Omental fat pad (tissue), 4 donors: ENCODE data around the gene SIL1. TPM values are rescaled to one million over a fixed set of nuclear protein-coding genes. Genes with fewer than 3 reads are reported as not detected.
"Not testable (repeated sequence)": the region's sequence is repeated elsewhere in the genome, so short reads cannot be mapped to it uniquely, and the experiment has no call there.

Experiments
- ATAC-seq: fragments of 150-250 bp; one replicate; pipeline ENCODE4 v1.9.1; 2016; ENCODE audit warnings: mild to moderate bottlenecking, moderate library complexity; ENCODE audit not compliant: low FRiP score
- DNase-seq: peaks from one replicate; pipeline ENCODE4 v3.0.0-alpha.2; 2019; ENCODE audit warnings: low spot score
- CTCF ChIP-seq, 3 donors: fragments of 450-650 bp; IDR thresholded peaks; one replicate each; pipeline ENCODE4 v1.5.1; 2016 to 2017; ENCODE audit warnings: antibody characterized with exemption in 3 of 3, mild to moderate bottlenecking in 3 of 3, moderate library complexity in 2 of 3
- total RNA-seq, 4 donors: library from RNA; depleted of rRNA; stranded (reverse); fragments of >200 nt; gene quantifications; one replicate each; pipeline ENCODE4 v1.1.0, GENCODE V29; 2016

Gene SIL1
- total RNA-seq, 4 donors from 2014 or later = 34.7 to 66.0 (median 38.9) TPM

GRCh38 chr5:139043157-139043905 is 154.8 kb downstream of the SIL1 start:
- no peak for TF ChIP-seq CTCF (IDR thresholded peaks at IDR 0.05)
- ATAC-seq = no peak
- DNase-seq = no peak

- no peak for ATAC-seq
- TF ChIP-seq CTCF (IDR thresholded peaks at IDR 0.05) = no peak
- DNase-seq = no peak
Measured at GRCh38 chr5:139040081-139040480, 158.1 kb downstream of the SIL1 start.

GRCh38 chr5:139038613-139039305 is 159.4 kb downstream of the SIL1 start:
- ATAC-seq (no peak), DNase-seq (no peak)
- TF ChIP-seq CTCF (IDR thresholded peaks at IDR 0.05) = no peak

- no peak for DNase-seq
- no peak for ATAC-seq
- TF ChIP-seq CTCF (IDR thresholded peaks at IDR 0.05) = no peak
Measured at GRCh38 chr5:139037732-139038131, 160.4 kb downstream of the SIL1 start.

- DNase-seq, ATAC-seq: not testable (repeated sequence)
Measured at GRCh38 chr5:139036332-139036731, 161.8 kb downstream of the SIL1 start.

GRCh38 chr5:139027150-139027549 is 171.0 kb downstream of the SIL1 start:
- TF ChIP-seq CTCF (IDR thresholded peaks at IDR 0.05) = no peak
- ATAC-seq (no peak), DNase-seq (no peak)

- DNase-seq (no peak), ATAC-seq (no peak)
- no peak for TF ChIP-seq CTCF (IDR thresholded peaks at IDR 0.05)
Measured at GRCh38 chr5:139025651-139026050, 172.5 kb downstream of the SIL1 start.
